HG03378 (cell line): Measurements from ENCODE around the gene SRRT.
"Not testable (repeated sequence)": the region's sequence is repeated elsewhere in the genome, so short reads cannot be mapped to it uniquely, and the experiment has no call there.

Source experiments
- ATAC-seq: cut with Tn5 transposase; IDR thresholded peaks from one replicate; pipeline ENCODE4 v1.9.1; 2021; ENCODE audit warnings: mild to moderate bottlenecking, moderate library complexity; ENCODE audit not compliant: unreplicated experiment

Gene SRRT

DNA sequence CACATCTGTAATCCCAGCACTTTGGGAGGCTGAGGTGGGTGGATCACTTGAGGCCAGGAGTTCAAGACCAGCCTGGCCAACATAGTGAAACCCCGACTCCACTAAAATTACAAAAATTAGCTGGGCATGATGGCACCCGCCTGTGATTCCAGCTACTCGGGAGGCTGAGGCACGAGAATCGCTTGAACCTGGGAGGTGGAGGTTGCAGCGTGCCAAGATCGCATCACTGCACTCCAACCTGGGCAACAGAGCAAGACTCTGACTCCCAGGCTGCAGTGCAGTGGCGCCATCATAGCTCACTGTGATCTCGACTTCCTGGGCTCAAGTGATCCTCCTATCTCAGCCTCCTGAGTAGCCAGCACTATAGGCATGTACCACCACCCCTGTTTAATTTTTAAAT lies 20.0 kb upstream of the SRRT start:
- not testable (repeated sequence) for ATAC-seq

DNA sequence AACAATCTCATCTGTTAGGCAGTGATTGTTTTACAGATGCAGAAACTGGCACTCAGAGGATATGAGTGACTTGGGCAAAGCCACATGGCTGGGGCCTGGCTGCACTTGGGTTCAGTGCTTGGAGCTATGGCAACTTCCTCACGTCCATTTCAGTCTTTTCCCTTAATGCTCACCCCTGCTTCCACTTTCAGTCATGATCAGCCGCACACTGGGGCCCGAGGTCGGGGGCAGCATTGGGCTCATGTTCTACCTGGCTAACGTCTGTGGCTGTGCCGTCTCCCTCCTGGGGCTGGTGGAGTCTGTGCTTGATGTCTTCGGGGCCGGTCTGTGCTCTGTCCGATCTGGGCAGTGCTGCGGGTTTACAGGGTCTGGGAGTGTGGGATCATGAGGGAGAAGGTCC lies 19.4 kb upstream of the SRRT start:
- no peak for ATAC-seq

- ATAC-seq, result no peak
Observed at GRCh38 chr7:100856871-100857282, 18.0 kb upstream of the SRRT start.

DNA sequence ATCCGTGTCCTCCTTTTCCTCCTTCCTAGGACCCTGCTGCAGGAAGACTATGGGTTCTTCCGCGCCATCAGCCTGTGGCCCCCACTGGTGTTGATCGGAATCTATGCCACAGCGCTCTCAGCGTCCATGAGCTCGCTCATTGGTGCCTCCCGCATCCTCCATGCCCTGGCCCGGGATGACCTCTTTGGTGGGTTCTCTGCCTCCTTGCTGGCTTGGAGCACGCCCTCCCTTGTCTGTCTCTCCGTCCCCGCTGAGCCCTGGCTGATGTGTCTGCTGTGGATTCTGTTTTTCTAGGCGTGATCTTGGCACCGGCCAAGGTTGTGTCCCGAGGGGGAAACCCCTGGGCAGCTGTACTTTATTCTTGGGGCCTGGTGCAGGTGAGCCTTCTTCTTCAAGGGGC lies 15.0 kb upstream of the SRRT start:
- no peak for ATAC-seq

DNA sequence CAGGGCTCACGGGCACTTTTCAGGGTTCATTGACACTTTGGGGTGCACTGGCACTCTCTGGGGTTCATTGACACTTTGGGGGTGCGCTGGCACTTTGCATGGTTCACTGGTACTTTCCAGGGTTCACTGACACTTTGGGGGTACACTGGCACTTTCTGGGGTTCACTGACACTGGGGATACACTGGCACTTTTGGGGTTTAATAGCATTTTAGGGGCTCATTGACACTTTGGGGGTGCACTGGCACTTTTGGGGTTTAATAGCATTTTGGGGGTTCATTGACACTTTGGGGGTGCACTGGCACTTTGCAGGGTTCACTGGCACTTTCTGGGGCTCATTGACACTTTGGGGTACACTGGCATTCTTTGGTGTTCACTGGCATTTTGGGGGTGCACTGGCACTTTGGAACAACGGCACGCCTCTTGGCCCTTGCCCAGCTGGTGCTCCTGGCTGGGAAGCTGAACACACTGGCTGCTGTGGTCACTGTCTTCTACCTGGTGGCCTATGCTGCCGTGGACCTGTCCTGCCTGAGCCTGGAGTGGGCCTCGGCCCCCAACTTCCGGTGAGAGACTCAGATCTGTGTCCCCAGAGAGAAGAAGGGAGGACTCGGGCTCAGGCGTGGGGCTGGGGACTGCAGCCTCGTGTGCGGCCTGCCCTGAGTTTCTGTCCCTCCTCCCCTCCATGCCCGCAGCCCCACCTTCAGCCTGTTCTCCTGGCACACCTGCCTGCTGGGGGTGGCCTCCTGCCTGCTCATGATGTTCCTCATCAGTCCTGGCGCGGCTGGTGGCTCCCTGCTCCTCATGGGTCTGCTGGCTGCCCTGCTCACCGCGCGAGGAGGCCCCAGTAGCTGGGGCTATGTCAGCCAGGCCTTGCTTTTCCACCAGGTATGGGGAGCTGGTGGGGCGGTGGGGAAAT lies 13.9 kb upstream of the SRRT start:
- no peak for ATAC-seq

GRCh38 chr7:100861616-100861985 lies 13.3 kb upstream of the SRRT start:
- no peak for ATAC-seq

DNA sequence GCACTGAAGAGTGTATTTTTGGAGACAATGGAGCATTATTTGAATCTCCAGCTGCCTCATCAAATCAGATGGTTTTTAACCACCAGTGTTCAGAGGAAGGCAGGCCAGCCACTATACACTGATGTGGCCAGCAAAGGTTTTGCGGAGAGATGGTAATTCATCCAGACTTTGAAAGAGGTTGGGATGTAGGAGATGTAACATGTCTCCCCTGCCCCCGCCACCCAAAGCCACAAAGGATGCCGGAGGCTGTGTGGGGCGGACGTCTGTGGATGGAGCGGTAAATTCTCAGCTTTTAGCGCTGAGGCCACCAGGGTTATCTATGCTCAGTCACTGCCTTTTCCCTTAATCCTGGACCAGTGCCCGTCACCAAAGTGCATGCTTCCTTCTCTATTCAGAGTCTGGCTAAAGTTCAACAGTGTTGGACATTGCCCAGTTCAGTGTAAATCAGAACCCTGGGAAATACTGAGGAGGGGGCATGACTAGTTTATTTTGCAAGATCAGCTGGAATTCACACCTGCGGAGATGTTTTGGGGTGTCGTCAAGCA lies 11.4 kb upstream of the SRRT start:
- ATAC-seq, result no peak

GRCh38 chr7:100864263-100864845 lies 10.5 kb upstream of the SRRT start:
- no peak for ATAC-seq

DNA sequence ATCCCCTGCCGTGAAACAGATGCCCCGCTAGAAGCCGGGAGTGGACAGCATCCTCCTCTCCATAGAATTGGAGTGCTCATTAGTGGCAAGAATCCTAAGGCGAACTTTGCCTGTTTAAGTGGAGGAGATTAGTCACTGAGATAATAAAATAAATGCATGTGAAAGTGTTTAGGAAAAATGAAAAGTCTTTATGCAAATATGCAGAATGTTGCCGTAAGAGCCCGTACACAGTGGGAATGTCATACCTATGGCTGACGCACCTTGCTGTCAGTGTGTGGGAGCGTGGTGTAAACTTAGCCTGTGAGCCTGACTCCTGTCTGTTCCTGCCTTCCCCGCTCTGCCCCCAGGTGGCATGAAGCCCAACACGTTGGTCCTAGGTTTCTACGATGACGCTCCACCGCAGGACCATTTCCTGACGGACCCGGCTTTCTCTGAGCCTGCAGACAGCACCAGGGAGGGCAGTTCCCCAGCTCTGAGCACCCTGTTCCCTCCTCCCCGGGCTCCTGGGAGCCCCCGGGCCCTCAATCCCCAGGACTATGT lies 9.5 kb upstream of the SRRT start:
- no peak for ATAC-seq

- no peak for ATAC-seq
Observed at GRCh38 chr7:100865938-100866728, 8.8 kb upstream of the SRRT start.

GRCh38 chr7:100866729-100867039 lies 8.2 kb upstream of the SRRT start:
- no peak for ATAC-seq

- ATAC-seq, result no peak
Observed at GRCh38 chr7:100867040-100867775, 7.7 kb upstream of the SRRT start, which contains the start of gene TRIP6. TRIP6 (plus strand) TSS chr7:100867387; CDS start chr7:100867498, 111 bp downstream.

GRCh38 chr7:100867776-100868485 lies 7.0 kb upstream of the SRRT start:
- no peak for ATAC-seq

- no peak for ATAC-seq
Observed at GRCh38 chr7:100873599-100874299, 1.2 kb upstream of the SRRT start.

DNA sequence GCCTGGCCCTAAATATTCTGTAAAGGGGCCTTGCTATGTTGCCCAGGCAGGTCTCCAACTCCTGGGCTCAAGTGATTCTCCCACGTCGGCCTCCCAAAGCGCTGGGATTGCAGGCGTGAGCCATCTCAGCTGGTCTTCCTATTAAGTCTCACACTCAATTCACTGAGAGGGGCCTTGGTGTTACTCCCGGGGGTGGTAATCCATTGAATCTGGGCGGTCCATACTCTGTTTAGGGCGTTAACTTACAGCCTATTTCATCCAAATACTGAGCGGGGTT lies 665 bp upstream of the SRRT start:
- no peak for ATAC-seq

DNA sequence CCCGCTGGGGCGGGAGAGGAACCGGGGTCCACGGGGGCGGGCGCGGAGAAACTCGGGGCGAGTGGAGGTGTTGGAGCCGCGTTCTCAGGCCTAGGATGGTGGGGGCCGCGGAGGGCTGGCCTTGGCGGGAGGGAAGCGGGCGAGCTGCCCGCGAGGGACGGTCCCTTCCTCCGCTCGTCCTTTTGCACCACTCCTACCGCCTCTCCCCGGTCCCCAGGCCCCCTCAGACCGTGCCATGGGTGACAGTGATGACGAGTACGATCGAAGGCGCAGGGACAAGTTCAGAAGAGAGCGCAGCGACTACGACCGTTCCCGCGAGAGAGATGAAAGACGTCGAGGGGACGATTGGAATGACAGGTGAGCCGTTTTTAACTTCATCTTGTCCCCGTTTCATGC lies 451 bp downstream of the SRRT start:
- no peak for ATAC-seq

DNA sequence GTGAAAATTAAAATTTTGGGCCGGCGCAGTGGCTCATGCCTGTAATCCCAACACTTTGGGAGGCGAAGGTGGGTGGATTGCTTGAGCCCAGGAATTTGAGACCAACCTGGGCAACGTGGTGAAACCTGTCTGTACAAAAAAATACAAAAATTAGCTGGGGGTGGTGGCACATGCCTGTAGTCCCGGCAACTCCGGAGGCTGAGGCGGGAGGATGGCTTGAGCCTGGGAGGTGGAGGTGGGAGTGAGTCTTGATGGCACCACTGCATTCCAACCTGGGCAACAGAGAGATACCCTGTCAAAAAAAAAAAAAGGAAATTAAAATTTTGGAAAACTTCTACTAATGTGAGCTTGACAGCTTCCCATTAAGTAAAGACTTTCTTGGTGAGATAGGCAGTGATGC lies 3.1 kb downstream of the SRRT start:
- no peak for ATAC-seq

- ATAC-seq, result no peak
Observed at GRCh38 chr7:100878685-100879084, 3.8 kb downstream of the SRRT start.

DNA sequence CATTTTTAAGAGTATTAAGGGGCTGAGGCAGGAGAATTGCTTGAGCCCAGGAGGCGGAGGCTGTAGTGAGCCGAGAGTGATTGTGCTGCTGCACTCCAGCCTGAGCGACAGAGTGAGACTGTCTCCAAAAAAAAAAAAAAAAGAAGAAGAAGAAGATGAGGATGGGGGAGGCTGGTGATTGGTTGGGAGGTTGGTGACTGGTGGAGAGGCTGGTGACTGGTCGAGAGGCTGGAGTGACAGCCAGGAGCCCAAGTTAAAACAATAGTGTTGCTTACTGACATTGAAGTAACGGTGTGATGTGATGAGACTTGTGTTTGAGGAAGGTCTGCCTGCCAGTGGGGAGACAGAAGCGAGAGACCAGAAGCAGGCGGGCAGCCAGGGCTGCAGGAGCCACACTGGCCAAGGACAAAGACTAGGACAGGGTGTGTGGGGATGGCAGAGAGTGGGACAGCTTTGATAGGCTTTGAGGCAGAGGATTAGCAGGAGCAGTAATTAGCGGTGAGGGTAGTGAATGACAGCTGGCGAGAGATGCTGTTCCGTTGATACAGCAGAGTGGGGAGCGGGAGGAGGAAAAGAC lies 4.9 kb downstream of the SRRT start:
- ATAC-seq, result no peak
